Urothelium cell line (cell line): ENCODE data around the gene MRPL49.
"Not testable (repeated sequence)": the region's sequence is repeated elsewhere in the genome, so short reads cannot be mapped to it uniquely, and the experiment has no call there.

Source experiments
- DNase-seq: peaks from one replicate; pipeline ENCODE4 v3.0.0; 2011; ENCODE audit warnings: low spot score, mixed read lengths
- FAIRE-seq: peaks from 2 replicates; lab custom pipeline; 2011; peaks lifted over from hg19 to GRCh38; lab: Jason Lieb, UNC

The MRPL49 gene

GRCh38 chr11:65132238-65132987 is 10.3 kb downstream of the MRPL49 start:
- DNase-seq = no peak
- FAIRE-seq = no peak

GRCh38 chr11:65132988-65133700 is 11.0 kb downstream of the MRPL49 start:
- no peak for FAIRE-seq
- DNase-seq = peak; percentile 61

GRCh38 chr11:65133724-65134123 is 11.6 kb downstream of the MRPL49 start:
- no peak for DNase-seq
- no peak for FAIRE-seq

- FAIRE-seq (peak; percentile 98), DNase-seq (peak; percentile 91)
Observed at GRCh38 chr11:65134240-65134951, 12.3 kb downstream of the MRPL49 start, which contains the start of gene SYVN1. Gene SYVN1, minus strand, starts transcription at chr11:65134519. Its CDS starts 918 bp downstream, at chr11:65133601.

- DNase-seq (peak; percentile 95), FAIRE-seq (no peak)
Observed at GRCh38 chr11:65134952-65135632, 13.0 kb downstream of the MRPL49 start.

- DNase-seq = no peak
- FAIRE-seq = no peak
Observed at GRCh38 chr11:65135633-65136145, 13.6 kb downstream of the MRPL49 start.

GRCh38 chr11:65136515-65137096 is 14.5 kb downstream of the MRPL49 start:
- no peak for FAIRE-seq

GRCh38 chr11:65141896-65142494 is 19.9 kb downstream of the MRPL49 start:
- FAIRE-seq (peak; percentile 20), DNase-seq (no peak)

More at GRCh38 chr11:65136515-65137096, 14.5 kb downstream of the MRPL49 start:
- no peak for DNase-seq

GRCh38 chr11:65147352-65148075 is 25.4 kb downstream of the MRPL49 start:
- FAIRE-seq = no peak
- no peak for DNase-seq

GRCh38 chr11:65148657-65149056 is 26.5 kb downstream of the MRPL49 start:
- DNase-seq = no peak
- no peak for FAIRE-seq

GRCh38 chr11:65150131-65150508 is 28.0 kb downstream of the MRPL49 start:
- DNase-seq, FAIRE-seq: not testable (repeated sequence)

- DNase-seq (peak; percentile 93), FAIRE-seq (peak; percentile 83)
Observed at GRCh38 chr11:65150509-65151299, 28.6 kb downstream of the MRPL49 start.

- DNase-seq (no peak), FAIRE-seq (no peak)
Observed at GRCh38 chr11:65151331-65151899, 29.3 kb downstream of the MRPL49 start.

- FAIRE-seq (no peak), DNase-seq (no peak)
Observed at GRCh38 chr11:65152122-65152521, 30.0 kb downstream of the MRPL49 start.

GRCh38 chr11:65156256-65156655 is 34.1 kb downstream of the MRPL49 start:
- DNase-seq (no peak), FAIRE-seq (no peak)

GRCh38 chr11:65156926-65157325 is 34.8 kb downstream of the MRPL49 start:
- DNase-seq = no peak

GRCh38 chr11:65157336-65157735 is 35.2 kb downstream of the MRPL49 start:
- FAIRE-seq (no peak), DNase-seq (no peak)

More at GRCh38 chr11:65156926-65157325, 34.8 kb downstream of the MRPL49 start:
- no peak for FAIRE-seq

- no peak for FAIRE-seq
- no peak for DNase-seq
Observed at GRCh38 chr11:65159012-65159411, 36.9 kb downstream of the MRPL49 start.
